ENCODE measurements around the gene MCCD1.

MCCD1 gene

DNA sequence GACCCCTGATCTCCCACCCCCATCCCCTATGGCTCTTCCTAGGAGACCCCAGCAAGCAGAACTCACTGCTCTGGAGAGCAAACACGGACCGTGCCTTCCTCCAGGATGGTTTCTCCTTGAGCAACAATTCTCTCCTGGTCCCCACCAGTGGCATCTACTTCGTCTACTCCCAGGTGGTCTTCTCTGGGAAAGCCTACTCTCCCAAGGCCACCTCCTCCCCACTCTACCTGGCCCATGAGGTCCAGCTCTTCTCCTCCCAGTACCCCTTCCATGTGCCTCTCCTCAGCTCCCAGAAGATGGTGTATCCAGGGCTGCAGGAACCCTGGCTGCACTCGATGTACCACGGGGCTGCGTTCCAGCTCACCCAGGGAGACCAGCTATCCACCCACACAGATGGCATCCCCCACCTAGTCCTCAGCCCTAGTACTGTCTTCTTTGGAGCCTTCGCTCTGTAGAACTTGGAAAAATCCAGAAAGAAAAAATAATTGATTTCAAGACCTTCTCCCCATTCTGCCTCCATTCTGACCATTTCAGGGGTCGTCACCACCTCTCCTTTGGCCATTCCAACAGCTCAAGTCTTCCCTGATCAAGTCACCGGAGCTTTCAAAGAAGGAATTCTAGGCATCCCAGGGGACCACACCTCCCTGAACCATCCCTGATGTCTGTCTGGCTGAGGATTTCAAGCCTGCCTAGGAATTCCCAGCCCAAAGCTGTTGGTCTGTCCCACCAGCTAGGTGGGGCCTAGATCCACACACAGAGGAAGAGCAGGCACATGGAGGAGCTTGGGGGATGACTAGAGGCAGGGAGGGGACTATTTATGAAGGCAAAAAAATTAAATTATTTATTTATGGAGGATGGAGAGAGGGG lies 44.7 kb downstream of the MCCD1 start:
- no peak for DNase-seq

DNA sequence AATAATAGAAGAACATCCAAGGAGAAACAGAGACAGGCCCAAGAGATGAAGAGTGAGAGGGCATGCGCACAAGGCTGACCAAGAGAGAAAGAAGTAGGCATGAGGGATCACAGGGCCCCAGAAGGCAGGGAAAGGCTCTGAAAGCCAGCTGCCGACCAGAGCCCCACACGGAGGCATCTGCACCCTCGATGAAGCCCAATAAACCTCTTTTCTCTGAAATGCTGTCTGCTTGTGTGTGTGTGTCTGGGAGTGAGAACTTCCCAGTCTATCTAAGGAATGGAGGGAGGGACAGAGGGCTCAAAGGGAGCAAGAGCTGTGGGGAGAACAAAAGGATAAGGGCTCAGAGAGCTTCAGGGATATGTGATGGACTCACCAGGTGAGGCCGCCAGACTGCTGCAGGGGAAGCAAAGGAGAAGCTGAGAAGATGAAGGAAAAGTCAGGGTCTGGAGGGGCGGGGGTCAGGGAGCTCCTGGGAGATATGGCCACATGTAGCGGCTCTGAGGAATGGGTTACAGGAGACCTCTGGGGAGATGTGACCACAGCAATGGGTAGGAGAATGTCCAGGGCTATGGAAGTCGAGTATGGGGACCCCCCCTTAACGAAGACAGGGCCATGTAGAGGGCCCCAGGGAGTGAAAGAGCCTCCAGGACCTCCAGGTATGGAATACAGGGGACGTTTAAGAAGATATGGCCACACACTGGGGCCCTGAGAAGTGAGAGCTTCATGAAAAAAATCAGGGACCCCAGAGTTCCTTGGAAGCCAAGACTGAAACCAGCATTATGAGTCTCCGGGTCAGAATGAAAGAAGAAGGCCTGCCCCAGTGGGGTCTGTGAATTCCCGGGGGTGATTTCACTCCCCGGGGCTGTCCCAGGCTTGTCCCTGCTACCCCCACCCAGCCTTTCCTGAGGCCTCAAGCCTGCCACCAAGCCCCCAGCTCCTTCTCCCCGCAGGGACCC lies 45.6 kb downstream of the MCCD1 start:
- DNase-seq, result no peak

DNA sequence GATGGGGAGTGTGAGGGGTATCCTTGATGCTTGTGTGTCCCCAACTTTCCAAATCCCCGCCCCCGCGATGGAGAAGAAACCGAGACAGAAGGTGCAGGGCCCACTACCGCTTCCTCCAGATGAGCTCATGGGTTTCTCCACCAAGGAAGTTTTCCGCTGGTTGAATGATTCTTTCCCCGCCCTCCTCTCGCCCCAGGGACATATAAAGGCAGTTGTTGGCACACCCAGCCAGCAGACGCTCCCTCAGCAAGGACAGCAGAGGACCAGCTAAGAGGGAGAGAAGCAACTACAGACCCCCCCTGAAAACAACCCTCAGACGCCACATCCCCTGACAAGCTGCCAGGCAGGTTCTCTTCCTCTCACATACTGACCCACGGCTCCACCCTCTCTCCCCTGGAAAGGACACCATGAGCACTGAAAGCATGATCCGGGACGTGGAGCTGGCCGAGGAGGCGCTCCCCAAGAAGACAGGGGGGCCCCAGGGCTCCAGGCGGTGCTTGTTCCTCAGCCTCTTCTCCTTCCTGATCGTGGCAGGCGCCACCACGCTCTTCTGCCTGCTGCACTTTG lies 46.7 kb downstream of the MCCD1 start, which contains the start of gene TNF:
TNF (plus strand) TSS at position 231 of the 567 bp plus-strand sequence; CDS start at position 408, 177 bp downstream.
- peak; percentile 80 for DNase-seq

DNA sequence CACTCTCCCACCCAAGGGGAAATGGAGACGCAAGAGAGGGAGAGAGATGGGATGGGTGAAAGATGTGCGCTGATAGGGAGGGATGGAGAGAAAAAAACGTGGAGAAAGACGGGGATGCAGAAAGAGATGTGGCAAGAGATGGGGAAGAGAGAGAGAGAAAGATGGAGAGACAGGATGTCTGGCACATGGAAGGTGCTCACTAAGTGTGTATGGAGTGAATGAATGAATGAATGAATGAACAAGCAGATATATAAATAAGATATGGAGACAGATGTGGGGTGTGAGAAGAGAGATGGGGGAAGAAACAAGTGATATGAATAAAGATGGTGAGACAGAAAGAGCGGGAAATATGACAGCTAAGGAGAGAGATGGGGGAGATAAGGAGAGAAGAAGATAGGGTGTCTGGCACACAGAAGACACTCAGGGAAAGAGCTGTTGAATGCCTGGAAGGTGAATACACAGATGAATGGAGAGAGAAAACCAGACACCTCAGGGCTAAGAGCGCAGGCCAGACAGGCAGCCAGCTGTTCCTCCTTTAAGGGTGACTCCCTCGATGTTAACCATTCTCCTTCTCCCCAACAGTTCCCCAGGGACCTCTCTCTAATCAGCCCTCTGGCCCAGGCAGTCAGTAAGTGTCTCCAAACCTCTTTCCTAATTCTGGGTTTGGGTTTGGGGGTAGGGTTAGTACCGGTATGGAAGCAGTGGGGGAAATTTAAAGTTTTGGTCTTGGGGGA lies 47.4 kb downstream of the MCCD1 start:
- no peak for DNase-seq

DNA sequence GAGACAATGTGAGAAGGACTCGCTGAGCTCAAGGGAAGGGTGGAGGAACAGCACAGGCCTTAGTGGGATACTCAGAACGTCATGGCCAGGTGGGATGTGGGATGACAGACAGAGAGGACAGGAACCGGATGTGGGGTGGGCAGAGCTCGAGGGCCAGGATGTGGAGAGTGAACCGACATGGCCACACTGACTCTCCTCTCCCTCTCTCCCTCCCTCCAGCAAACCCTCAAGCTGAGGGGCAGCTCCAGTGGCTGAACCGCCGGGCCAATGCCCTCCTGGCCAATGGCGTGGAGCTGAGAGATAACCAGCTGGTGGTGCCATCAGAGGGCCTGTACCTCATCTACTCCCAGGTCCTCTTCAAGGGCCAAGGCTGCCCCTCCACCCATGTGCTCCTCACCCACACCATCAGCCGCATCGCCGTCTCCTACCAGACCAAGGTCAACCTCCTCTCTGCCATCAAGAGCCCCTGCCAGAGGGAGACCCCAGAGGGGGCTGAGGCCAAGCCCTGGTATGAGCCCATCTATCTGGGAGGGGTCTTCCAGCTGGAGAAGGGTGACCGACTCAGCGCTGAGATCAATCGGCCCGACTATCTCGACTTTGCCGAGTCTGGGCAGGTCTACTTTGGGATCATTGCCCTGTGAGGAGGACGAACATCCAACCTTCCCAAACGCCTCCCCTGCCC lies 48.3 kb downstream of the MCCD1 start:
- peak; percentile 57 for DNase-seq

DNA sequence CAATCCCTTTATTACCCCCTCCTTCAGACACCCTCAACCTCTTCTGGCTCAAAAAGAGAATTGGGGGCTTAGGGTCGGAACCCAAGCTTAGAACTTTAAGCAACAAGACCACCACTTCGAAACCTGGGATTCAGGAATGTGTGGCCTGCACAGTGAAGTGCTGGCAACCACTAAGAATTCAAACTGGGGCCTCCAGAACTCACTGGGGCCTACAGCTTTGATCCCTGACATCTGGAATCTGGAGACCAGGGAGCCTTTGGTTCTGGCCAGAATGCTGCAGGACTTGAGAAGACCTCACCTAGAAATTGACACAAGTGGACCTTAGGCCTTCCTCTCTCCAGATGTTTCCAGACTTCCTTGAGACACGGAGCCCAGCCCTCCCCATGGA lies 48.8 kb downstream of the MCCD1 start:
- no peak for DNase-seq

DNA sequence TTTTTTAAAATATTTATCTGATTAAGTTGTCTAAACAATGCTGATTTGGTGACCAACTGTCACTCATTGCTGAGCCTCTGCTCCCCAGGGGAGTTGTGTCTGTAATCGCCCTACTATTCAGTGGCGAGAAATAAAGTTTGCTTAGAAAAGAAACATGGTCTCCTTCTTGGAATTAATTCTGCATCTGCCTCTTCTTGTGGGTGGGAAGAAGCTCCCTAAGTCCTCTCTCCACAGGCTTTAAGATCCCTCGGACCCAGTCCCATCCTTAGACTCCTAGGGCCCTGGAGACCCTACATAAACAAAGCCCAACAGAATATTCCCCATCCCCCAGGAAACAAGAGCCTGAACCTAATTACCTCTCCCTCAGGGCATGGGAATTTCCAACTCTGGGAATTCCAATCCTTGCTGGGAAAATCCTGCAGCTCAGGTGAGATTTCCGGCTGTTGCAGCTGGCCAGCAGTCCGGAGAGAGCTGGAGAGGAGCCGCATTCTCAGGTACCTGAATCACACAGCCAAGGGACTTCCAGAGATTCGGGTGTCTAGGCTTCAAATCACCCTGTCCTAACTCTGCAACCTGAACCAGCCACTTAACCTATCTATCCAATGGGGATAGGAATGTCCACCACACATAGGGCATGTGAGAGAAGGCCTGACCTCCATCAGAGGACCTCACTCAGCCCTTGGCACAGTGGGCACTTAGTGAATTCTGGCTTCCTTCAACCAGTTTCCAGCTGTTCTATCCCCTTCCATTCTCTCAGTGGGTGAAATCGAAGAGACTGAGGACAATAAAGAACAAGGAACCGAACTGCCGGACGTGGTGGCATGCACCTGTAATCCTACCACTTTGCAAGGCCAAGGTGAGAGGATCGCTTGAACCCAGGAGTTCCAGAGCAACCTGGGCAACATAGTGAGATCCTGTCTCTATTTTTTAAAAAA lies 49.7 kb downstream of the MCCD1 start:
- DNase-seq, result no peak

DNA sequence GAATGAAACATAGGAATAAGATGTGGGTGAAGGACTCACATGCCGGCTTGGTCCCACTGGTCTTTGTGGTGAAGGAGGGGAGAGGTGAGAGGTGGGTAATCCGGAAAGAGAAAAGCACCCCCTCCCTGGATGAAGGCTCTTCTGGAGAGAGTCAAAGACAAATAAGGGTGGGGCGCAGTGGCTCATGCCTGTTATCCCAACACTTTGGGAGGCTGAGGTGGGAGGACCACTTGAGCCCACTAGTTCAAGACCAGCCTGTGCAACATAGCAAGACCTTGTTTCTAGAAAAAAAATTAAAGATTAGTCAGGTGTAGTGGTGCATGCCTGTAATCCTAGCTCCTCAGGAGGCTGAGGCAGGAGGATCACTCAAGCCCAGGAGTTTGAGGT lies 50.4 kb downstream of the MCCD1 start:
- DNase-seq, result no peak

Data from CD4-positive, alpha-beta T cell treated with Interleukin-17A for 4 hours (primary cell).